Testis (tissue), 2 donors: ENCODE data around the gene ZNF236.

Experiments used
- CTCF ChIP-seq, 3 experiments: fragments of 450-650 bp in 2 of 3; fragments of 200-600 bp in 1 of 3; sonication (generic) in 1 of 3; IDR thresholded peaks; one replicate each; pipeline ENCODE4 v1.5.1; 2016 to 2019; ENCODE audit warnings: antibody characterized with exemption in 3 of 3, mild to moderate bottlenecking in 2 of 3, moderate library complexity in 1 of 3
- POLR2A ChIP-seq: fragments of 450-650 bp; IDR thresholded peaks from one replicate; pipeline ENCODE4 v1.6.1; 2017; ENCODE audit warnings: antibody characterized with exemption, mild to moderate bottlenecking, moderate library complexity

- no peak for TF ChIP-seq CTCF (IDR thresholded peaks at IDR 0.05)
- no peak for TF ChIP-seq POLR2A
Measured at GRCh38 chr18:76772665-76773064, 49.7 kb upstream of the ZNF236 start.
